GM11168 (cell line): Measurements from ENCODE around the gene SCN7A.

Experiments
- in situ Hi-C: fragments of 300-500 bp; cut with MboI; formaldehyde crosslinking; loops from one replicate; pipeline ENCODE4 v1.12.0; 2022; ENCODE audit warnings: low sequenced_read_pairs; ENCODE audit not compliant: unreplicated experiment

SCN7A gene

DNA sequence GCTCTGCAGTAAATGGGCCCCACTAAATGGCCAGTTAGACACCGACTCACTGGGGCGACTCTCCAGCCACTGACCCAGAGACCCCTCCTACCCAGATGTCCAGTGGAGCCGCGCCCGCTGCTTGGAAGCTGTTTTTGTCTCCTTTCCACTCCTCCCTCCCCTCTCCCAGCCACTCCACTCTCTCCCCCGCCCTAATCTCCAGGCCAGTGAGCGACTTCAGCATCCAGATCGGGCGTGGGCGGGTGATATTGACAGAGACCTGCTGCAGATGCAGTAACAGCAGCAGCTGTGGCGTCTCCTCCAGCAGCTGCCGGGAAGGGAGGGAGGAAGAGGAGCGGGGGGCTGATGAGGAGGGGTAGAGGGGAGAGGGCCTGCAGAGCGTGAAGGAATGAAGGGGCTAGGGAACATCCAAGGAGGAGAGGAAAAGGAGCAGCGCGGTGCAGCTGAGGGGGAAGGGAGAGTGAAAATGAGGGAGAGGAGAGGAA is at the start of gene SCN7A:
Gene SCN7A, minus strand, starts transcription at position 110 of the 485 bp plus-strand sequence. CDS start 16,553 bp downstream, outside the sequence.
- in situ Hi-C loops: no loop called here

DNA sequence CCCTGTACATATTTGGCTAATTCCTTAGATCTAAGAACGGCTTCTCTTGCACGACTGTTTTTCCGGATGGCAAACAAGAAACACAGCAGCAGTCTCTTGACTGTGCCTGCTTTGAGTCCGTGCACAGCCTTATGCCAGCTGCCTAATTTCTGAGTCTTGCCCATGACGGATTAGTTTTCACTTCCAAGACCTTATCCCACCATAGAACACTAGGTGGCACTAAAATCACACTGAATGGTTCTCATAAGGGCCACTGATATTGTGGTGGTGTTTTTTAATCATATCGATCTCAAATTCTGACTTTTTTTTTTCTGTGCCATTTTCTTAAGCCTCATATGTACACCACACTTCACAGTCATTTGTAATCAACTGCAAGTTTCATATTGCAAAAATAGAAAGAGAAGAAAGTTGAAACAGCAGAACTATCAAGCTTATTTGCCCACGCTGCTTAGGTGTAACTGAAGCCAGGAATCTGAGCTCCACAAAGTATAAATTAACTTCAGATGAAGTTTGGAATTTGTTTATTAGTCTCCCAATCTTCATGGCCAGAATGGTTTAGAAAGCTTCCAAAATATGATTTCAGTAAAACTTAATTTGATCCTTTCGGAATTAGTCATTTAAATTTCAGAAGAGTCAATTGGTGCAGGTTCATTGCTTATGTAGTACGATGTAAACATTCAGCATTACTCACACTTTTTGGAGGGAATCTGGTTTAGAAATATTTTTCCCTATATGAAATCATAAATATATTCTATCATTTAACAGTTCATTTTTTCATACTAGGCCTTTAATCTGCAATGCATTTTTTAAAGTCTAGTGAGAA is 45.5 kb upstream of the SCN7A start:
- in situ Hi-C loops: no loop called here

DNA sequence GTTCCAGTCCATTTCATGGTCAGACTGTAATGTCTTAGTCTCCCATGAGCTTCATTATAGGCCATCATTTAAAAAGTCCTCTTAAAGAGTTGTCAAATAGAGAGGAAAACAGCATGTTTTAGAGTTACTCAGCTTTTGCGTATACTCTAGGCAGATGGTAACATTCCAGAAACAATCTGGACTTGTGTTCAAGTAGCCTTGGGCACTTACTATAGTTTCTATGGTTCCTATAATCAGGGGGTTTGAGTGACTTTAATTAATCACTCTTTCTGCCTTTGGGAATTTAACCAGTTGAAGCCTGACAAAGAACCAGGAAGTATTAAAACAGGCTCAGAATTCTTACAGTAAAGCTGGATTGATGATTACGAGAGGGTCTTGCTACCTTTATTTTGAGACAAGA is 42.1 kb upstream of the SCN7A start:
- in situ Hi-C loops: no loop called here

DNA sequence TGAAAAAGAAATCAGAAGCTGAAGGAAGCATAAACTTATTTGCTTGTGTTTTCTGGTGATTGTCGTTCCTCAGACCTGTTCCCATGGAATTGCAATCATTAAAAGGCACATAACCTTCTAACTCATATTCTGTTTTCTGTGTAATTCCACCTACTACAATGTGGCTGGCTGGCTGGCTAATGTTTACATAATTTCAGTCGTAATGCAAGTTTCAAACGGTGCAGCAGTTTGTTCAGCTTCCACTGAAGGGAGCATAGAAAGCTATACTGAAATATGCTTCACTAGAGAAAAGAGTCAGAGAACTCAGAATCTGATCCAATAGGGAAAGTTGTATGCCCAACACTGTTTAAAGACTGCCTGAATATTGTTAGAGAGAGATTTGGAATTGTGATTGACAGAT is 27.1 kb upstream of the SCN7A start:
- in situ Hi-C loops: no loop called here

DNA sequence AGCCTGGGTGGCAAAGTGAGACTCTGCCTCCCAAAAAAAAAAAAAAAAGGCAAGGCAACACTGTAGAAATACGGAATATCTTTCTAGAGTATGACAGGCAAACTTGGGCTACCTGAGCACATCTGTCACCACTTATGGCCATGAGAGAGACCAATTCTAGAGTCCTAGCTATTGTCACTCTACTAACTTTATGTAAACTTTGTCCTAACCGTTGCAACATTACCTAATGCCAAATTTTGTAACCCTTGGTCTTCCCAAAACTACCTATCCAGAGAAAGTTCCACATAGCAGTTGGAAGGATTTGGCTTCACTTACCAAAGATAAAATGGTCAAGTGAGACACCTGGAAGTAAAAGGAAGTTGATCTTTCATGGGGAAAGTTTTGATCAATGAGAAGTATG is 26.6 kb upstream of the SCN7A start:
- in situ Hi-C loops: no loop called here

DNA sequence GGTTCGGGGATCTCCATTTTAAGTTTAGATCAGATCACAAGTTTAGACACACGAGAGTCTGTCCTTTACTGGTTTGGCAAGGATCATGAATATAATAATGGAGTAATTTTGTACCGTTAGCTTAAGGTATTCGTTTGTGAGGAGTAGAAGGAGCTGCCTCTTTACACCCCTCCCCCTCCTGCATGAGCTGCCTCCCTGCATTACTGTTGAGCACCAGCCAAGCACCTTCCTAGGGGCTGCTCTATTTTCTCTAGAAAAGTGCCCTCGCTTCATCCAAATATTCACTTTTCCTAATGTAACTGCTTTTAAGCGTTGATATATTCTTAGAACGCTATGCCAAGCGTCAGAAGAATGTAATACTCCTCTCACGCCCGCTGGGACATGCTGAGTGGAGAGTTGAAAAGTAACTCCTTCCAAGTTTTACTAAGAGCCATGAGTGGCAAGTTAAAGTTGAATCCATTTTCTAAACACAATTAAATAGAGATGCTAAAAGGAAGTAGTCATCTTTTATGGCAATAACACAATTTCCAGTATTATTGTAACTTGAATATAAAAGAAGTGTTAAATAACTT is 25.4 kb upstream of the SCN7A start:
- in situ Hi-C loops: no loop called here

DNA sequence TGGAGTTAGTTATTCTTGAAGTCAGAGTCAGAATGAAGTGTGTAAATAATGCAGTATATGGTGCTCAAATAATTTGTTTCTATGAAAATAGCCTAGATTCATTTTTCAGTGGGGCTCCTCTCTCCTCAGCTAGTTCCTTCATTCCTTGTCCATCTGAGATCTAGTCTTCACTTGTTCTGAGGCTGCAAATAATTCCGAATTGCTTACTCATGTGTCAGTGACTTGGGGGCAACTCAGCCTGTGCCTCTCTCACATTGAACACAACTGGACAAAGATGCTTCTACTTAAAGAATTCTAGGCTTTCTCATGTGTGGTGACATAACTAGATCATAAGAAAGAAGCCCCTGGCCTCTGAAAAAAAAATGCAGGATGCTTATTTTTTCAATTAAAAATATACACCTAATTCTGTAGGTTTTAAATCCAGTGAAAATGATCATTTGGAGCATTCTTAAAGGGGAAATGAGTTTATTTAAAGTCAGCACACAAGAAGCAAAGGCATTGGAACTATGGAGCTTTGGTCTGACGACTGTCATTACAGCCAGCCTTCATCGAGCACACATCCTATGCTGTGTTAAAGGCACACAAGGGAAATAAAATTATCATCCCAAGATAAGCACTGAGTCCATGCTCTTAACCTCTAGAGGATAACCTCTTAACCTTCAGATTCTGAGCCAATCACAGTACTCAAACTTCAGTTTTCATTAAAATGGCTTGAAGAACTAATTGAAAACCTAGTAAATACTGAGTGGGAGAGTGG is 24.8 kb upstream of the SCN7A start:
- in situ Hi-C loops: no loop called here

DNA sequence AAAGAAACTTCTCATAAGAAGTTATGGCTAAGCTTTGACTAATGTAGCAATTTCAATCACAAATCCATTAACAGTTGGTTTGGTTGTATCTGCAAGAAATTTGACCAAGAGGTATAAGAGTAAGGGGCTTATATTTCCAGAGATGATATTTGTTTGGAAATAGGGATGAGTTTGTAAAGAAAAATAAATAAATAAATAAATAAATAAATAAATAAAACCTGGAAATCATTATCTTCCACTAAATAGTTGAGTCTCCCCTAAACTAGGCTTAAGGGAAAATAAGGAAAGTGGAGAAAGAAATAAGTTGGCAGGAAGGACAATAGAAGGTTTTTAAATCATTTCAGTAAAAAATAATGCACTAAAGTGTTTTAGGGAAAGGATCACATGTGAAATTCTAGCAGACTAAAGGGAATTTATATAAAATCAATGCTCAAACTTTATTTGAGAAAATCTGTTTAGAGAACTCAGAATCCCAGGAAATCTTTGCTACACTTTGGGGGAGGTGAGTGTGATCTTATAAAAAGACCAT is 23.5 kb upstream of the SCN7A start:
- in situ Hi-C loops: no loop called here

DNA sequence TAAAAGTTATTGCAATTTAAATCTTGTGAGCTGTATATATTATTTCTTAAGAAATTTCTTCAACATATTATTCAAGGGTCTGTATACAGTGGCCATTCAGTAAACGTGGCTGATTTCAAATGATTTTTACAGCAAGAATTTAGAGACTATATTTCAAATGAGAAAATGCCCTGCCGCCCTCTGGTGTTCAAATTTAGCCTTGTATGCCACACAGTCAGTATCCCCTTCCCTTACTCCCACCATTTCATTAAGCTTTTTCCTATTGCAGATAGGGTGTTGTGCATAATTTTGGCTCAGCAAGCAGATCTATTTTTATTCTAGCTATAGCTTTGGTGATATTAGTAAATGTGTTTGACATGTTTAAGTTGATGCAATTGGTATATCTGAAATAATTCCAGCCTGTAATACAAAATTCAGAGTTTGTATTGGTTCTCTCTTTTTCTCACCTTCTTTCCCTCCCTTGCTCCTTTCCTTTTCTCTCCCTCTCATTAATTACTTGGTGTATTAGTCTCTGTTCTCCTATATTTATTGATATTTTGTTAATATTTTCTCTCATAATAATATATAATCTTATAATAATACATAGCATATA is 22.8 kb upstream of the SCN7A start:
- in situ Hi-C loops: no loop called here

DNA sequence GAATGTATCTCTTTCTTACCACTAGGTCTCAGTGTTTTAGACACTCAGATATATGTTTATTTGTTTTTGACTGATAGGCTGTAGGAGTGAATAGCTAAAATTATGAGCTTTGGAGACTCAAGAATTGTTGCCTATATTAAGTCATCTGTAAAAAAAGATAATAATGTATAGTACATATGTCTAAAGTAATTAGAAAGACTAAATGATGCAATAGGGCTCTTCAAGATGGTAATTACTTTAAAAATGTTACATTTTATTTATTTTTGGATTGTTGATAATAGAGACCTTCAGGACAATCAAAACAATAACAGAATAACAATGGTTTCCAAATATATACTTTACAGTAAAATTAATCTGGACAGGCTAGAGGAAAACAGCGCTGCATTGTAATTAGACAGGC is 19.9 kb upstream of the SCN7A start:
- in situ Hi-C loops: no loop called here

DNA sequence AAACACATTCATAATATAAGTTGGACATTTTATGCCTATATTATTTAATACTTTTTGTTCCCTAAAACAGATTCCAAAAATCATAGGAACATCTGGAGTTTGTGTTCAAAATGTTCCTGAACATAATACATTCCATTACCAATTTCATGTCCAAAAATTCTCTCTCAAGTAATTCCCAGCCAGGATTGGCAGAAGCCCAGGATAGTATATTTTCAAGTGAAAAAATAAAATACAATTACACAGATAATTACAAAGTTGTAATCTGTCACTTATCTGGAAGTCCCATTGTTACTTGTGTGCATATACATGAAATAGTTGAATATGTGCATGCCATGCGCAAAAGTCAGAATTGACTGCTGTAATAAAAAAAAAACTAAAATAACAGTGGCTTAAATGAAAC is 5.2 kb upstream of the SCN7A start:
- in situ Hi-C loops: no loop called here

DNA sequence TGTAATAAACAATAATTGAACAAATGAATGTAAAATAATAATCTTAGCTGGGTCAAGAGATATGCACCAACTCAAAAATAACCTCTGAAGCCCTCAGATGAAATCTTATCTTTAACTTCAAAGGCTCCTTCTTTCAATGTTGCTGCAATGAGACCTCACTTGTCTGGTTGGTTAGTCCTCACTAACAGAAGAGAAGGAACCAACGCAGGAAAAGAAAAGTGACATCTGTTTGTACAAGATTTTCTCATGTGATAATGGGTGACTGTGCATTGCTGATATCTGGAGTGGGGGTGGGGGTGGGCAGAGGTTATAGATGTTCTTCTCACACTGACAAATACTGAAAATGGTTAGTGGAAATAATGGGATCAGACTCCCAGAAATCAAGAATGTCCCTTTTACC is 2.6 kb downstream of the SCN7A start:
- in situ Hi-C loops: no loop called here

DNA sequence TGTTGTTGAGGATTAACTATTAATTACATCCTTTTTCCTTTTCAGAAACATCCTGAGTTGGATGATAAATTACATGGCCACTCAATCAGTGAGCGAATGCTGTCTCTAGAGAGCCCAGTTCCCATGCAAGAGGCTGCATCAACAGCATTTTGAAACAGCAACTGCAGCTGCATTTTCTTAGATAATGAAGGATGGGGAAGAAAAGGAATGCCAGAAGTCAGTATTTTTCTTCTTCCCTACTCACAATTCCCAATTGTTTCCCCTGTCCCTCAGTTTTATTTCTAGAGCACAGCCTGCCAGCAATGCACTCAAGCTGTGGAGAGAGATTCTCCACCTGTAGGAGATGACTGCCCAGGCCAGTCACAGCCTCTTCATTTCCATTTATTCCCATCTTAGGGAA is 6.9 kb downstream of the SCN7A start:
- in situ Hi-C loops: no loop called here

DNA sequence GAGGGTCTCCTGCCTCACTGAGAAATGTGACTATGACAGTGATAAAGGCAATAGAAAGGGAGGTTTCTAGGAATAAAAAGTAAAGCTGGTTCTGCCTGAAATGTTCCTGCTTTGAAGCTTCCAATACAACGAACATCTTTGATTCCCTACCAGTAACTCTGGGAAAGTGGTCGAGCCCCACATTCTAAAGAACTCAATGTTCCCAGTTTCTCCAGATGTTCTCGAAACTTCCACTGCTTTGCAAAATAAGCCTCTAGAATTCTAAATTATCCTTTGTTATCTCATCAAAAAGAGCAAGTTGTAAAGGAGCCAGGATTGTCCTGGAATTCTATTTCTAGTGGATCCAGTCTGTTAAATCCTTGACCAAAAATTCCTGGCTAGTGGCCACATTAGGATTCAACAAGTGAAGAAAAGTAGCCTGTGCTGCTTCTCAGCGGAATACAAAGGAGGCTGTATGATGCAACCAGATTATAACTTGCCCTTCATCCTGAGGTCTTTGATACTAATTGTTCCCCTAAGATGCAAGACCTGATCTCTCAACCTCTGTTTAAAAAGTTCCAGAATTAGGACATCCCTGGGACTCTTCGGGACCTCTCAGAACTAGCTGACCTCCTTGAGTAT is 8.4 kb downstream of the SCN7A start:
- in situ Hi-C loops: no loop called here

DNA sequence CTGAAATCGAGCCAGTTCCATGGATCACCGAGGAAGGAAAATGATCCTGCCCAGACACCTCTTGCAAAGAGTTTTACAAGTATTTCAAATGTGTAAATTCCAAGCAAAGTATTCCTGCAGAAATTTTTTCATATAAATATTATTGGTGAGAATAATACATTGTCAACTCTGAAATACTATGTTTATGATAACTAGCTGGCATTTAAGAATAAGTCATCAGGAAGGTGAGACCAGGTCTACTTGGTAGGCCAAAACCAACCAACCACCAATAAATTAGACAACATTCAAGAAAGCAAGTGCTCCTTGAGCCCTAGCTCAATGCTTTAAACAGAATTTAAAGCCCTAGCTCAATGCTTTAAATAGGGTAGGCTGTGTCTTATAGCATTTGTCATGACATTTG is 21.7 kb downstream of the SCN7A start:
- in situ Hi-C loops: no loop called here

DNA sequence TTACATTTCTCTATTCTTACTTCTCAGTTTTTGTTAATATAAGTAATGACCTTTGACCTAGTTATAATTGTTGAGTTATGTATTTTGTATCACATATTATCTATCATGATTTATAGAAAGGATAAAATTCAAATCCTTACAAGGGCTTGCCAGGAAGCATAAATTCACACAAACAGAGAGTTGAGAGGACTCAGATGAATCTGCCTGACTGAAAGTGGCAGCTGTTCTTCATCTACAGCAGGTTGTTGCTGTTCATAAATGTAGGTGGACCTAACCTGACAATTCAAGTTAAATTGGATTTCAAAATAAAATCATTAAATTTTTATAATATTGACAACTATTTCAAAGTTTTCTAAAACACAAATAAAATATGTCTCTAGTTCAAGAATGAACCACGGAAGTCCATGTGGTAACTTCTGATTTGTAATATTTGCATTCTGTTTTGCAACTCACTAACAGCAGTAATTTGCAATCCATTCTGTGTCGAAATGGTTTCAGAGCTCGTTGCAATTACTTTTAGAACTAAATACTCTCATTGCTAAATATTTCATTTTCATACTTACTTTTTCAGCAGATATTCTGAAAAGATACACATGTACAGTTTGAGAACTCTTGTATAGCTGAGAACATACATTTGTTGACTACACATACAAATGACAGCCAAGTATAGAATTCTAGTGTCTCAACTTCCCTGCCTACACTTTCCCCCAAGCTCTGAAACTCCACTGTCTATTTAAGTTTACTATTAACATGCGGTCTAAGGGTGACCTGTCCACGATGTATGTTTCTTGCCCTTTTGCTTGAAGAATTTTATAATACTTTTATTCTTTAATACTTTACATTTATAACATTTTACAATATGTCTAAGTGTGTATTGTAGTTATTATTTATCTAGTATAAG is 25.7 kb downstream of the SCN7A start:
- in situ Hi-C loops: no loop called here

DNA sequence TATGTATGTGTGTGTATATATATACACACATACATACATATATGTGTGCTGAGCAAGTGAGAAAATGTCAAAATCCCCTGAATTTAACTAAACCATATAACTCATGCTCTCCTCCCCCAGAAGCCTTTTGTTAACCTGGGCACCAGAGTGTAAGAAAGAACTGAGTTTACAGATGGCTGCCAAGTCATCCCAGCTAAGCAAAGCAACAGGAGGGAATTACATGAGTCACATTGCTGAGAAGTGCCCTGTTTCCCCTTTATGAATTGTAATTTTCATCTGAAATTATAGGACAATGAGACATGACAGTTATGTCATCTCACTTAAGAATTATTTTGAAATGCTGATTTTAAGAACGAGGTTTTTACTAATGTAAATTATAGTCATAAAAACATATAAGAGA is 29.9 kb downstream of the SCN7A start:
- in situ Hi-C loops: no loop called here

DNA sequence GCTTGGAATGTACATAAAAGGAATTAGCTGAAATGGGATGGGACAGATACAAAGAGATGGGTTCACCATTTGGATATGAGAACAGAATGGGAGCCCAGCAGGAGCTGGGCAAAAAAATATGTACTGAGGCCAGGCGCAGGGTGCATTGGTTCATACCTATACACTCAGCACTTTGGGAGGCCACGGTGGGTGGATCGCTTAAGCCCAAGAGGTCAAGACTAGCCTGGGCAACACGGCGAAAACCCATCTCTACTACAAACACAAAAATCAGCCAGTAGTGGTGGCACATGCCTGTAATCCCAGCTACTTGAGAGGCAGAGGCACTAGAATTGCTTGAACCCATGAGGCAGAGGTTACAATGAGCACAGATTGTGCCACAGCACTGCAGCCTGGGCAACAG is 30.4 kb downstream of the SCN7A start:
- in situ Hi-C loops: no loop called here

DNA sequence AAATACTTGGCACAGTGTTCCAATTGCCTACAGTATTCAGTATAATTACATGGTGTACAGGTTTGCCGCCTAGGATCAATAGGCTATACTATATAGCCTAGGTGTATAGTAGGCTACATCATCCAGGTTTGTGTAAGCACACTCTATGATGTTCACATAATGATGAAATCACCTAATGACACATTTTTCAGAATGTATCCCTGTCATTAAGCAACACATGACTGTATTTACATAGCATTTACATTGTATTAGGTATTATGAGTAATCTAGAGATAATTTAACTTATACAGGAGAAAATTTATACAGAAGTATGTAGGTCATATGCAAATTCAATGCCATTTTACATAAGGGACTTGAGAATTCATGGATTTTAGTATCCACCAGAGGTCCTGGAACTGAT is 35.4 kb downstream of the SCN7A start:
- in situ Hi-C loops: no loop called here
